Natural killer cell (primary cell): ENCODE results near the gene ATP1B2. TPM values are rescaled to one million over a fixed set of nuclear protein-coding genes. Genes with fewer than 3 reads are reported as not detected.
A peak's percentile ranks its signal among the peaks of the same experiment; 100 is the strongest.

ENCODE experiments used
- ATAC-seq, 3 donors: fragments of 150-1000 bp in 2 of 3; fragments of 200-7000 bp in 1 of 3; cut with Tn5 transposase; 1 replicate in 1 of 3; 2 replicates in 2 of 3; pipeline ENCODE4 v1.10.0; 2021; ENCODE audit warnings: mild to moderate bottlenecking in 2 of 3, moderate library complexity in 2 of 3
- DNase-seq, 2 donors: peaks; one replicate each; pipeline versions ENCODE4 v3.0.0 to v3.0.0-alpha.2; 2013 to 2021; ENCODE audit warnings: mixed read lengths in 1 of 2
- H3K27ac ChIP-seq: one replicate; pipeline ENCODE4 v1.5.1; 2013; ENCODE audit warnings: mild to moderate bottlenecking, low read length
- H3K27me3 ChIP-seq: one replicate; pipeline ENCODE4 v1.6.1; 2013; ENCODE audit warnings: low read length; ENCODE audit not compliant: control insufficient read depth, insufficient read depth
- H3K36me3 ChIP-seq: one replicate; pipeline ENCODE4 v1.6.1; 2013; ENCODE audit warnings: low read length; ENCODE audit not compliant: control insufficient read depth, insufficient read depth
- H3K4me1 ChIP-seq: one replicate; pipeline ENCODE4 v1.6.1; 2013; ENCODE audit warnings: low read length; ENCODE audit not compliant: control insufficient read depth, insufficient read depth
- H3K4me3 ChIP-seq: one replicate; pipeline ENCODE4 v1.5.1; 2013; ENCODE audit warnings: low read length
- H3K9me3 ChIP-seq: one replicate; pipeline ENCODE4 v1.6.1; 2013; ENCODE audit warnings: low read length; ENCODE audit not compliant: control insufficient read depth, insufficient read depth
- H3K27ac Mint-ChIP-seq, 2 donors: one replicate each; pipeline ENCODE4 v1.8.0; 2022; ENCODE audit warnings: mild to moderate bottlenecking in 2 of 2, mixed read lengths in 2 of 2, moderate library complexity in 1 of 2
- H3K27me3 Mint-ChIP-seq, 2 donors: one replicate each; pipeline ENCODE4 v1.8.0; 2022; ENCODE audit warnings: low read depth in 2 of 2, mixed read lengths in 2 of 2
- H3K36me3 Mint-ChIP-seq: one replicate; pipeline ENCODE4 v1.8.0; 2022; ENCODE audit warnings: mixed read lengths
- H3K4me1 Mint-ChIP-seq, 2 donors: one replicate each; pipeline ENCODE4 v1.8.0; 2022; ENCODE audit warnings: mixed read lengths in 2 of 2
- H3K4me3 Mint-ChIP-seq: one replicate; pipeline ENCODE4 v1.8.0; 2022; ENCODE audit warnings: mild to moderate bottlenecking, moderate library complexity, mixed read lengths
- H3K9me3 Mint-ChIP-seq, 2 donors: one replicate each; pipeline ENCODE4 v1.8.0; 2022; ENCODE audit warnings: mixed read lengths in 2 of 2
- CTCF ChIP-seq: fragments of 200-600 bp; IDR thresholded peaks from one replicate; pipeline ENCODE4 v1.8.0; 2022; ENCODE audit warnings: antibody characterized with exemption
- WGBS: methylation state at CpG from one replicate; pipeline ENCODE4 v1.1.7; 2013; ENCODE audit warnings: missing lambda C conversion rate; ENCODE audit not compliant: insufficient coverage; 5-methylcytosine and 5-hydroxymethylcytosine counted together
- intact Hi-C: fragments of 100-400 bp; cut with micrococcal nuclease; formaldehyde crosslinking; loops from one replicate; pipeline ENCODE4 v1.14.2; 2022
- total RNA-seq, 4 donors: library from RNA; stranded (reverse); fragments of 120-200 nt in 1 of 4; gene quantifications; one replicate each; pipeline versions ENCODE4 v1.2.3 to v1.2.4, GENCODE V29; 2013 to 2022

ATP1B2 gene
- total RNA-seq, 3 donors from 2014 or later (not counting 1 experiment from before 2014, with no cell fraction given), result 0.18 to 0.19 TPM; not detected in 1

DNA sequence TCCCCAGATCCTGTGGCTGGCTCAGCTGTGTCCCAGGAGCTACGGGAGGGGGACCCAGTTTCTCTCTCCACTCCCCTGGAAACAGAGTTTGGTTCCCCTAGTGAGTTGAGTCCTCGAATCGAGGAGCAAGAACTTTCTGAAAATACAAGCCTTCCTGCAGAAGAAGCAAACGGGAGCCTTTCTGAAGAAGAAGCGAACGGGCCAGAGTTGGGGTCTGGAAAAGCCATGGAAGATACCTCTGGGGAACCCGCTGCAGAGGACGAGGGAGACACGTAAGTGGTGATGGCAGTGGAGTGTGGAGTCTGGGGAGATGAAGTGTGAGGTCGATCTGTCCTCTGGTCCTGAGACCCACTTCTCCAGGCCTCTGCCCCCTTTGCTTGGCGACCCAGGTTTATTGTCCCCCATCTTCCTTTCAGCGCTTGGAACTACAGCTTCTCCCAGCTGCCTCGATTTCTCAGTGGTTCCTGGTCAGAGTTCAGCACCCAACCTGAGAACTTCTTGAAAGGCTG is 38.1 kb downstream of the ATP1B2 start:
- H3K9me3 Mint-ChIP-seq, result no peaks in the 10 kb centered on the region
- intact Hi-C loops, result loop anchor here (5.0 to 10.0 kb wide), 7 partner anchors 153 to 674 kb away; partner anchors contain the start of genes ACADVL, CYB5D1, DLG4 and KCTD11
- Histone ChIP-seq H3K27ac (no peak overlapping the region), H3K36me3 (no peaks in the 10 kb centered on the region), H3K27me3 (no peaks in the 10 kb centered on the region), H3K9me3 (no peaks in the 10 kb centered on the region), H3K4me1 (peaks cover 24% of the 10 kb centered on the region), H3K4me3 (peak overlapping the region; percentile 87)
- 28% methylated on average over 13 of the region's 13 CpGs for WGBS
- H3K27me3 Mint-ChIP-seq, result no peaks in the 10 kb centered on the region
- peaks cover 34 to 37% of the 10 kb centered on the region in 2 donors for H3K4me1 Mint-ChIP-seq
- DNase-seq (no peak), ATAC-seq (no peak)
- peaks cover 7% of the 10 kb centered on the region for H3K36me3 Mint-ChIP-seq
- H3K27ac Mint-ChIP-seq, result peak overlapping the region; percentile 96 to 100
- peak overlapping the region; percentile 92 for H3K4me3 Mint-ChIP-seq
- no peak for TF ChIP-seq CTCF

DNA sequence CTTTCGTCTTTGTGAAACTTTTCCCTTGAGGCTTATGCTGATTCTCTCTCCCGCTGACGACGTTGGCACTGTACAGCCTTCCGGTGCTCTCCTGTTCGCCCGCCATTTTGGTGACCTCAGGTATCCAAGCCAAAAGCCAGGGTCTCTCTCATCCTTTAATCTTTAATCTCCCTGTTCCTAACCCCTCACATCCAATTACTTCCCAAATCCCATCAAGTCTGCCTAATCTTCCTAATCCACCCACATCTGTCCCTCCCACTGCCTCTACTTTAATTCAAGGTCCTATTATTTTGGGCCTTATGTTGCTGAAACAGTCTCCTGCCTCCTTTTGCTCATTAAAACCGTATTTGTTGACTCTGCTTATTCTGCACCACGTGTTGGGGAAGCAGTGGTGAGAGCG is 44.9 kb downstream of the ATP1B2 start:
- no peak for TF ChIP-seq CTCF
- Histone ChIP-seq H3K27ac (no peak overlapping the region), H3K4me3 (no peak overlapping the region), H3K9me3 (no peaks in the 10 kb centered on the region), H3K36me3 (peaks cover 4% of the 10 kb centered on the region), H3K27me3 (no peaks in the 10 kb centered on the region), H3K4me1 (no peaks in the 10 kb centered on the region)
- no peaks in the 10 kb centered on the region for H3K27me3 Mint-ChIP-seq
- ATAC-seq (no peak), DNase-seq (no peak)
- H3K27ac Mint-ChIP-seq, result no peak overlapping the region
- peaks cover 15% of the 10 kb centered on the region for H3K36me3 Mint-ChIP-seq
- H3K4me3 Mint-ChIP-seq, result no peak overlapping the region
- no peaks in the 10 kb centered on the region for H3K9me3 Mint-ChIP-seq
- no peaks in the 10 kb centered on the region for H3K4me1 Mint-ChIP-seq
- intact Hi-C loops, result no loop called here
- WGBS, result 95% methylated on average over 10 of the region's 10 CpGs

DNA sequence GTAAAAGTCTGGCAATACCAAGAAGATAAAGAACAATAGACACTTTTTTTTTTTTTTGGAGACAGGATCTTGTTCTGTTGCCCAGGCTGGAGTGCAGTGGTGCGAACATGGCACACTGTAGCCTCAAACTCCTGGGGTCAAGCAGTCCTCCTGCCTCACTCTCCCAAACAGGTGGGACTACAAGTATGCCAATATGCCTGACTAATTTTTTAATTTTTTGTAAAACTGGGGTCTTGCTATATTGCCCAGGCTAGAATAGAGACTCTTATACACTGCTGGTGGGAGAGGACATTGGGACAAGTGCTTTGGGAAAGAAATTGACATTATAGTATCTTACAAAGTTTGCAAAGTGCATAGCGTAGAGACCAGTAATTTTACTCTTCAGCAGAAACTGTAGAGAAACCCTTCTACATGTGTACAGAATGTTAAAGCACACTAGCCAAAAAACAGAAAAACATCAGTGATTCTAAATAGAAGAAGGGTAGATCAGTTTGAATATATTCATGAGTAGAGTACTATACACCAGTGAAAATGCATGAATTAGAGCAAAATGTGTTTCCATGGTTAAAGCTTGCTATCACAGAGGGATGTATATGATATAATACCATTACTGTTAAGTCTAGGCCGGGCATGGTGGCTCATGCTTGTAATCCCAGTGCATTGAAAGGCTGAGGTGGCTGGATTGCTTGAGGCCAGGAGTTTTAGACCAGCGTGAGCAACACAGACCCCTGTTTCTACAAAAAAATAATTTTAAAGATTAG is 47.3 kb downstream of the ATP1B2 start:
- Histone ChIP-seq H3K27ac (no peak overlapping the region), H3K4me3 (no peak overlapping the region), H3K4me1 (no peaks in the 10 kb centered on the region), H3K9me3 (no peaks in the 10 kb centered on the region), H3K27me3 (peaks cover 3% of the 10 kb centered on the region), H3K36me3 (peaks cover 22% of the 10 kb centered on the region)
- intact Hi-C loops, result no loop called here
- no peak for TF ChIP-seq CTCF
- Mint-ChIP-seq H3K9me3 (no peaks in the 10 kb centered on the region), H3K36me3 (peaks cover 13% of the 10 kb centered on the region), H3K27me3 (no peaks in the 10 kb centered on the region), H3K4me3 (no peak overlapping the region), H3K27ac (no peak overlapping the region), H3K4me1 (no peaks in the 10 kb centered on the region)
- DNase-seq, result no peak
- 95% methylated on average over 4 of the region's 4 CpGs for WGBS
- ATAC-seq, result no peak
